ENCODE data around the gene IFI6.

DNA sequence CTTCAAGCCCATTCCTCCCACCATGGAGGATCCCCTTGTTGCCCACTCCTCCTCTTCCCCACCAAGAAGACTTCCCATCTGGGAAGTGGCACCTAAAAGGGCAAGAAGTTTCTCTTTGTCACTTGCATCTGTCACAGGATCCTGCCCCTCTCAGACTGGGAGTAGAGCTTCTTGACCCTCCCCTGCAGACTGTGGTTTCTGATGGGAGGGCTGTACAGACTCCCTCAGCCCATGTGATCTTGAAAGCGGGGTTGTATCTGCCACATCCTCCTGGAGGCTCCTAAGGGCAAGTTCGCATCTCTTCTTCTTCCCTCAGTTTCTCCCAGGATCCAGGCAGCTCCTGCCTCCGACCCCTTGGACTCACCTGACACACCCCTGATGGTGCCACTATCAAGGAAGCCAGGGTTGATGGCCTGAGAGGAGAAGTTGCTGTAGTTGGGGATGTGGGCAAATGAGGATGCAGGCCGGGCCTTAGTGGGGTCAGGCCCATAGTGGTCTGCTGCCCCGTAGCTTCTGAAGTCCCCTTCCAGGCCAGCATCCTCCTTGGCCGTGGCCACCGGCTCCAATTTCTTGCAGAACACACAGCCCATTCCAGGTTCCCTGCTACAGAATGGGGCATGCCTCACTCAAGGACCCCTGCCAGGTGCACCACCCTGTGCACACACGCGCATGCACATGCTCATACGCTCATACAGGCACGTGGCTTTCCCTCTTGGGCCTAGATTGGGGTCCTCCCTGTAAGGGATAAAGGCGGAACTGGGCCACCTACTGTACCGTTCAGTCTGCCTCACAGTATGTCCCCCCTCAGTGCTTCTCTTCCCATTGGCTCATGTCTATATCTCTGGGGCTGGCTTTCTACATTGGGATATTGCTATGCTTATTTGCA, 48.4 kb downstream of the IFI6 start:
- no peak for TF ChIP-seq POLR2A (IDR thresholded peaks at IDR 0.05)
- TF ChIP-seq, protein P1, sequence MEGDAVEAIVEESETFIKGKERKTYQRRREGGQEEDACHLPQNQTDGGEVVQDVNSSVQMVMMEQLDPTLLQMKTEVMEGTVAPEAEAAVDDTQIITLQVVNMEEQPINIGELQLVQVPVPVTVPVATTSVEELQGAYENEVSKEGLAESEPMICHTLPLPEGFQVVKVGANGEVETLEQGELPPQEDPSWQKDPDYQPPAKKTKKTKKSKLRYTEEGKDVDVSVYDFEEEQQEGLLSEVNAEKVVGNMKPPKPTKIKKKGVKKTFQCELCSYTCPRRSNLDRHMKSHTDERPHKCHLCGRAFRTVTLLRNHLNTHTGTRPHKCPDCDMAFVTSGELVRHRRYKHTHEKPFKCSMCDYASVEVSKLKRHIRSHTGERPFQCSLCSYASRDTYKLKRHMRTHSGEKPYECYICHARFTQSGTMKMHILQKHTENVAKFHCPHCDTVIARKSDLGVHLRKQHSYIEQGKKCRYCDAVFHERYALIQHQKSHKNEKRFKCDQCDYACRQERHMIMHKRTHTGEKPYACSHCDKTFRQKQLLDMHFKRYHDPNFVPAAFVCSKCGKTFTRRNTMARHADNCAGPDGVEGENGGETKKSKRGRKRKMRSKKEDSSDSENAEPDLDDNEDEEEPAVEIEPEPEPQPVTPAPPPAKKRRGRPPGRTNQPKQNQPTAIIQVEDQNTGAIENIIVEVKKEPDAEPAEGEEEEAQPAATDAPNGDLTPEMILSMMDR (IDR thresholded peaks at IDR 0.05), result no peak

All from testis (tissue), 2 donors.